Upper lobe of left lung (tissue), 6 donors: Measurements from ENCODE around the gene CEBPB. TPM values are rescaled to one million over a fixed set of nuclear protein-coding genes. Genes with fewer than 3 reads are reported as not detected.

Experiments
- ATAC-seq, 2 donors: fragments of 200-7000 bp; cut with Tn5 transposase; one replicate each; pipeline ENCODE4 v1.9.1; 2022; ENCODE audit warnings: mild to moderate bottlenecking in 2 of 2, moderate library complexity in 2 of 2; ENCODE audit not compliant: low FRiP score in 2 of 2
- DNase-seq, 2 donors: peaks; one replicate each; pipeline ENCODE4 v3.0.0-alpha.2; 2019 to 2020
- H3K27ac ChIP-seq, 4 donors: fragments of 200-600 bp; sonication (generic); one replicate each; pipeline ENCODE4 v1.5.1; 2016 to 2019
- H3K27me3 ChIP-seq, 4 donors: fragments of 200-600 bp; sonication (generic); one replicate each; pipeline ENCODE4 v1.5.1; 2017 to 2019
- H3K36me3 ChIP-seq, 4 donors: fragments of 200-600 bp; sonication (generic); one replicate each; pipeline ENCODE4 v1.5.1; 2016 to 2019
- H3K4me1 ChIP-seq, 4 donors: fragments of 200-600 bp; sonication (generic); one replicate each; pipeline ENCODE4 v1.5.1; 2018 to 2019
- H3K4me3 ChIP-seq, 4 donors: fragments of 200-600 bp; sonication (generic); one replicate each; pipeline ENCODE4 v1.5.1; 2017 to 2019; ENCODE audit warnings: mild to moderate bottlenecking in 2 of 4, moderate library complexity in 1 of 4
- H3K9me3 ChIP-seq, 4 donors: fragments of 200-600 bp; sonication (generic); one replicate each; pipeline ENCODE4 v1.5.1; 2018 to 2019
- EP300 ChIP-seq, 4 donors: sonication (generic); formaldehyde crosslinking; IDR thresholded peaks; one replicate each; pipeline ENCODE4 v1.5.1; 2017; ENCODE audit warnings: antibody characterized with exemption in 4 of 4, control low read depth in 2 of 4
- POLR2A ChIP-seq, 4 donors: fragments of 450-650 bp; IDR thresholded peaks; one replicate each; pipeline ENCODE4 v1.5.1; 2016 to 2017; ENCODE audit warnings: antibody characterized with exemption in 4 of 4, mild to moderate bottlenecking in 2 of 4
- POLR2AphosphoS5 ChIP-seq, 2 donors: sonication (generic); formaldehyde crosslinking; IDR thresholded peaks; one replicate each; pipeline ENCODE4 v1.5.1; 2017; ENCODE audit warnings: antibody characterized with exemption in 2 of 2
- WGBS, 2 donors: methylation state at CpG; one replicate each; pipeline ENCODE4 v1.1.5; 2017 to 2018; 5-methylcytosine and 5-hydroxymethylcytosine counted together
- total RNA-seq, 6 donors: library from RNA; depleted of rRNA in 4 of 6; stranded (reverse); fragments of >200 nt in 4 of 6; gene quantifications; one replicate each; pipeline versions ENCODE4 v1.1.0 to v1.2.1, GENCODE V29; 2016 to 2021
- TF ChIP-seq, protein P1 (sequence below), 6 experiments: fragments of 450-650 bp in 4 of 6; fragments of 200-600 bp in 2 of 6; sonication (generic) in 2 of 6; IDR thresholded peaks; one replicate each; pipeline ENCODE4 v1.5.1; 2016 to 2019; ENCODE audit warnings: antibody characterized with exemption in 6 of 6
- donor health status: DM: no; HTN: no; CAD: no; lungs with moderate emphysema.
- donor health status: DM: no; HTN: yes; CAD: no; lungs with severe emphysema.

The CEBPB gene
- total RNA-seq, 6 donors from 2014 or later, result 161 to 411 (median 292) TPM

DNA sequence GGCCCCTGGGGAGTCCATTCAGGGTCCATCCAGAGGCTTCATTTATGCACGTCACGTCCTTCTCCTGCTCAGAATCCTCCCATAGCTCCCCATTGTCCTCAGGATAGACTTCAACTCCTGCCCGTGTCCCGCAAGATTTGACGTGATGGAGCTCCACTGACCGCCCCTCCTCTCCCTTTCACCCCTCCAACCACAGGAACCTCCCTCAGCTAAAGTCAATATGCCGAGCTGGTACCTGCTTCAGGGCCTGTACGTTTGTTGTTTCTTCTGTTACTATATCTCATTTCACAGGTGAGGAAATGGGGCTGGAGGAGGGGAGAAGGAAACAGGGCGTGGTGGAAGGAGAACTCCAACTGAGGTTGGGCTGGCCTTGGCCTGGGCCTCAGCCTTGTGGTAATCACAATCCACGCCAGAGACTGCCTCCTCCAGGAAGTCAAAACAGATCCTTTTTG is 38.6 kb downstream of the CEBPB start:
- TF ChIP-seq, protein P1, sequence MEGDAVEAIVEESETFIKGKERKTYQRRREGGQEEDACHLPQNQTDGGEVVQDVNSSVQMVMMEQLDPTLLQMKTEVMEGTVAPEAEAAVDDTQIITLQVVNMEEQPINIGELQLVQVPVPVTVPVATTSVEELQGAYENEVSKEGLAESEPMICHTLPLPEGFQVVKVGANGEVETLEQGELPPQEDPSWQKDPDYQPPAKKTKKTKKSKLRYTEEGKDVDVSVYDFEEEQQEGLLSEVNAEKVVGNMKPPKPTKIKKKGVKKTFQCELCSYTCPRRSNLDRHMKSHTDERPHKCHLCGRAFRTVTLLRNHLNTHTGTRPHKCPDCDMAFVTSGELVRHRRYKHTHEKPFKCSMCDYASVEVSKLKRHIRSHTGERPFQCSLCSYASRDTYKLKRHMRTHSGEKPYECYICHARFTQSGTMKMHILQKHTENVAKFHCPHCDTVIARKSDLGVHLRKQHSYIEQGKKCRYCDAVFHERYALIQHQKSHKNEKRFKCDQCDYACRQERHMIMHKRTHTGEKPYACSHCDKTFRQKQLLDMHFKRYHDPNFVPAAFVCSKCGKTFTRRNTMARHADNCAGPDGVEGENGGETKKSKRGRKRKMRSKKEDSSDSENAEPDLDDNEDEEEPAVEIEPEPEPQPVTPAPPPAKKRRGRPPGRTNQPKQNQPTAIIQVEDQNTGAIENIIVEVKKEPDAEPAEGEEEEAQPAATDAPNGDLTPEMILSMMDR (IDR thresholded peaks at IDR 0.05), result no peak
- TF ChIP-seq EP300 (IDR thresholded peaks at IDR 0.05), result no peak
- TF ChIP-seq POLR2A (IDR thresholded peaks at IDR 0.05), result no peak
- TF ChIP-seq POLR2AphosphoS5 (IDR thresholded peaks at IDR 0.05), result no peak
- no peak for DNase-seq
- peaks cover 0 to 12% (median 8%) of the 10 kb centered on the region in 4 donors for H3K4me1 ChIP-seq

DNA sequence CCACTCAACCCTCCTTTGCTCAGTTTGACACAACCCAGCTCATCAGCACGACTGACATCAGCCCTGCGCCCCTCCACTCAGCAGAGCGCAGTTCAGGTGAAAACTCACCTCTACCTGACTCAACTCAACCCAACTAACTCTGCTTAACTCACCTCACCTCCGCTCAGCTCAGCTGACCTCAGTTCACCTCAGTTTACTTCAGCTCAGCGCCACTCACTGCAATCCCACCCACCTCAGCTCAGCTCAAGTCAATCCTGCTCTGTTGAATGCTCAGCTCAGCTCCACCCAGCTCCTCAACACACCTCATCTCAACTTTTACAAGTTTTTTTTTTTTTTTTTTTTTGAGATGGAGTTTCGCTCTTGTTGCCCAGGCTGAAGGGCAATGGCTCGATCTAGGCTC is 39.6 kb downstream of the CEBPB start:
- ATAC-seq (no peak), DNase-seq (no peak)
- 93 to 98% methylated on average over 7 of the region's 7 CpGs for WGBS, 2 donors
- Histone ChIP-seq H3K27me3 (no peaks in the 10 kb centered on the region), H3K4me1 (peaks cover 0 to 12% (median 4%) of the 10 kb centered on the region in 4 donors), H3K27ac (no peak overlapping the region), H3K4me3 (no peak overlapping the region), H3K9me3 (no peaks in the 10 kb centered on the region), H3K36me3 (no peaks in the 10 kb centered on the region)
- no peak for TF ChIP-seq EP300 (IDR thresholded peaks at IDR 0.05)
- TF ChIP-seq, protein P1 (IDR thresholded peaks at IDR 0.05), result no peak
- no peak for TF ChIP-seq POLR2AphosphoS5 (IDR thresholded peaks at IDR 0.05)
- TF ChIP-seq POLR2A (IDR thresholded peaks at IDR 0.05), result no peak

More for the DNA sequence above, 38.6 kb downstream of the CEBPB start:
- no peaks in the 10 kb centered on the region for H3K36me3 ChIP-seq
- H3K27me3 ChIP-seq, result no peaks in the 10 kb centered on the region
- WGBS, 2 donors, result 71 to 89% methylated on average over 10 of the region's 10 CpGs
- ATAC-seq, result no peak
- H3K4me3 ChIP-seq, result no peak overlapping the region
- H3K27ac ChIP-seq, result no peak overlapping the region
- H3K9me3 ChIP-seq, result no peaks in the 10 kb centered on the region

DNA sequence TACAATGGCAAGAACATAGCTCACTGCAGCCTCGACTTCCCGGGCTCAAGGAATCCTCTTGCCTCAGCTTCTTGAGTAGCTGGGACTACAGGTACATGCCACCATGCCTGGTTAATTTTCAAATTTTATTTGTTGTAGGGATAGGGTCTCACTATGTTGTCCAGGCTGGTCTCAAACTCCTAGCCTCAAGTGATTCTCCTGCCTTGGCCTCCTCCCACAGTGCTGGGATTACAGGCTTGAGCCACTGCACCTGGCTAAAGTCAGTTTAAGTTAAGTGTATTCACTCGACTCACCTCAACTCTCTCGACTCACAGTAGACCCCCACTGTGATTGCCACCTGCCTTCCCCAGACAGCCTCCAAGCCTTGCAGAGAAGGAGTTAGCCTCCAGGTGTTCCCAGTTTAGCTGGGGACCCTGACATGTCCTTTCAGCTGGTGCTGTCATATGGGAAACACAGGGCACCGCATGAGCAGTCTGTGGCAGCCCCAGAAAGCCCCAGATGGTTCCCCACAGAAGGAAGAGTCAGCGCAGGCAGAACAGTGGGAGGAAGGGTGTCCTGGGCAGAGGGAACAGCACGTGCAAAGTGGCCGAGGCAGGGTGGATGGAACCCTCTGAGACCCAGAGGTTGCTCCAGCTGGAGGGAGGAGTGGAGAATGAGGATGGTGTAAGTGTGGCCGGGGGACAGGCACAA is 40.4 kb downstream of the CEBPB start:
- 89 to 97% methylated on average over 8 to 9 of the region's 9 CpGs for WGBS, 2 donors
- no peak overlapping the region for H3K4me3 ChIP-seq
- no peak for DNase-seq
- no peaks in the 10 kb centered on the region for H3K9me3 ChIP-seq
- peaks cover 0 to 9% (median 4%) of the 10 kb centered on the region in 4 donors for H3K4me1 ChIP-seq
- TF ChIP-seq POLR2A (IDR thresholded peaks at IDR 0.05), result no peak
- TF ChIP-seq POLR2AphosphoS5 (IDR thresholded peaks at IDR 0.05), result no peak
- TF ChIP-seq, protein P1 (IDR thresholded peaks at IDR 0.05), result no peak
- TF ChIP-seq EP300 (IDR thresholded peaks at IDR 0.05), result no peak
- H3K36me3 ChIP-seq, result no peaks in the 10 kb centered on the region
- ATAC-seq, result no peak
- H3K27me3 ChIP-seq, result no peaks in the 10 kb centered on the region
- no peak overlapping the region for H3K27ac ChIP-seq

DNA sequence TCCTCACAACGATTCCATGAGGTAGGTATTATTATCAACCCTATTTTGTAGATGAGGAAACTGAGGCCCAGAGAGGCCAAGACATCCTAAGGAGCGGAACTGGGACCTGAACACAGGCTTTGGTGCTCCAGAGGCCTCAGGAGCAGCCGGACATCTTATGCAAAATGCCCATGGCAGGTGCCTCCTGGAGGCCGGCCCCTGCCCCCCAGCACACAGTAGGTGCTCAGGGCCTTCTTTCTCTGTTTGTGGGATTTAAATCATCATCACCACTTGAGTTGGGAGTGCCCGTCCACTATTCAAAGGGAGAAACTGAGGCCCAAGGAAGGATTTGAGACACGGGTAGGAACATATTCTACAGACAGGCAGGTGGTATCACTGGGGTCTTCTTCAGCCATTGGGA is 41.2 kb downstream of the CEBPB start:
- Histone ChIP-seq H3K36me3 (no peaks in the 10 kb centered on the region), H3K4me1 (peaks cover 0 to 6% (median 1%) of the 10 kb centered on the region in 4 donors), H3K4me3 (no peak overlapping the region), H3K27me3 (no peaks in the 10 kb centered on the region), H3K9me3 (no peaks in the 10 kb centered on the region), H3K27ac (no peak overlapping the region)
- no peak for DNase-seq
- 94 to 96% methylated on average over 6 of the region's 6 CpGs for WGBS, 2 donors
- TF ChIP-seq EP300 (IDR thresholded peaks at IDR 0.05), result no peak
- no peak for TF ChIP-seq POLR2AphosphoS5 (IDR thresholded peaks at IDR 0.05)
- no peak for TF ChIP-seq POLR2A (IDR thresholded peaks at IDR 0.05)
- TF ChIP-seq, protein P1 (IDR thresholded peaks at IDR 0.05), result no peak
- no peak for ATAC-seq
